GM10248 (cell line): ENCODE measurements around the gene ELOVL3.

Experiments
- CTCF ChIA-PET: fragments of 300-600 bp; sonication (Branson Sonifier 250); formaldehyde crosslinking; extraction: SDS; loops from one replicate; lab custom pipeline; 2021; ENCODE audit warnings: antibody characterized with exemption; lab: Yijun Ruan, JAX
- POLR2A ChIA-PET: fragments of 350-650 bp; sonication (Branson Sonifier 250); formaldehyde crosslinking; extraction: SDS; loops from one replicate; lab custom pipeline; 2020; ENCODE audit warnings: antibody characterized with exemption; lab: Yijun Ruan, JAX
- DNase-seq: peaks from one replicate; pipeline ENCODE4 v3.0.0; 2012; ENCODE audit errors: extremely low spot score
- TF ChIP-seq, protein P1 (sequence below): IDR thresholded peaks from 2 replicates; pipeline ENCODE4 v1.5.1; 2012; ENCODE audit warnings: mild to moderate bottlenecking, low read depth; ENCODE audit errors: extremely low read depth, missing control alignments, control extremely low read depth

The ELOVL3 gene

DNA sequence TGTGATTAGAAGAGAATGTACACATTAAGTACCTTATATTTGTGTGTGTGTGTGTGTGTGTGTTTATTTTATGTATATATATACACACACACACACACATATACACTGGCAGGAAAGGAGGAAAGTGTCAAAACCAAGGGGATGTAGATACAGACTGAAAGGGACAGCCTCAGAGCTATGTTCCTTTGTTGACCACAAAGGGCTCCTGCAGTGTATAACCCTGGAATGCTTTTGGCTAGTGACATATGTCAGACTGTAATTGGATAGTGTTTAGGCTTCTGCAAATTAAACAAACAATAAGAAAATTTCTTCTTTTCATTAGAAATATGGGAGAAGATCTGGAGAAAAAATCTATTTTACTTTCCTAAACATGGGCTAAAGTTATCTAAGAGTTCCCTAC is 35.1 kb downstream of the ELOVL3 start:
- ChIA-PET CTCF (no interaction called here), POLR2A (no interaction called here)
- no peak for DNase-seq
- TF ChIP-seq, protein P1, sequence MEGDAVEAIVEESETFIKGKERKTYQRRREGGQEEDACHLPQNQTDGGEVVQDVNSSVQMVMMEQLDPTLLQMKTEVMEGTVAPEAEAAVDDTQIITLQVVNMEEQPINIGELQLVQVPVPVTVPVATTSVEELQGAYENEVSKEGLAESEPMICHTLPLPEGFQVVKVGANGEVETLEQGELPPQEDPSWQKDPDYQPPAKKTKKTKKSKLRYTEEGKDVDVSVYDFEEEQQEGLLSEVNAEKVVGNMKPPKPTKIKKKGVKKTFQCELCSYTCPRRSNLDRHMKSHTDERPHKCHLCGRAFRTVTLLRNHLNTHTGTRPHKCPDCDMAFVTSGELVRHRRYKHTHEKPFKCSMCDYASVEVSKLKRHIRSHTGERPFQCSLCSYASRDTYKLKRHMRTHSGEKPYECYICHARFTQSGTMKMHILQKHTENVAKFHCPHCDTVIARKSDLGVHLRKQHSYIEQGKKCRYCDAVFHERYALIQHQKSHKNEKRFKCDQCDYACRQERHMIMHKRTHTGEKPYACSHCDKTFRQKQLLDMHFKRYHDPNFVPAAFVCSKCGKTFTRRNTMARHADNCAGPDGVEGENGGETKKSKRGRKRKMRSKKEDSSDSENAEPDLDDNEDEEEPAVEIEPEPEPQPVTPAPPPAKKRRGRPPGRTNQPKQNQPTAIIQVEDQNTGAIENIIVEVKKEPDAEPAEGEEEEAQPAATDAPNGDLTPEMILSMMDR, result no peak

GRCh38 chr10:102261842-102262241 is 35.7 kb downstream of the ELOVL3 start:
- CTCF ChIA-PET, result interaction anchor here (1.0 kb wide), 1 partner anchor 10 kb away, joined by 3 read pairs; no protein-coding TSS in a partner anchor
- DNase-seq, result no peak
- POLR2A ChIA-PET, result interaction anchor here (1.0 kb wide), 1 partner anchor 17 kb away, joined by 3 read pairs; the partner anchor contains the start of gene GBF1
- TF ChIP-seq, protein P1, result no peak

DNA sequence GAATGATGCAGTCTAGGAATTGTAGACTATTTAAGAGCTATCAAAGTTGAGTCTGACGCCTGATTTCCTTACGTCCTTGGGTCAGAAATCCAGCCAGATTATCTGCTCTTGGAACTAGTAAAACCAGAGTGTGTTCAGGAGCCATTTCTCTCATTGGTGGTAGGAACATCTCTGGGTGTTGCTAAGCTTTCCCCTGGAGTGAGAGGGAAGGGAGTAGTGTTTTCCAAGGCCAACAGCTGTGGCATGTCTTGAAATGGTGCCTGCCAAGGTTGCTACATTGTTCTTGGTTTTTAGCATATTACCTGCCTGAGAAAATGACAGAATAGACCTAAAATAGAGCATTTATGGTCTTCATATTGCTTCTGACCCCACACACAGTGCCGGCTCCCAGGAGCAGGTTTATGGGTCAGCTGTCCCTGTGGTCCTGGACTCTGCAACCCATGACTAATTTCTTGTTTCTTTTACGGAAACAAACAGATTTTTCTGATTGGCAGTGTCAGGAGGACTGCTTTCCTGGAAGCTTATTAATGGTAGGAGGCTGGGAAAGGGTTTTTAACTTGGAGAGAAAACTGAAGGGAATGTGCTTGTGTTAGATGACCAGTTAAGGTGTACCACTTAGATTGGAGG is 36.8 kb downstream of the ELOVL3 start:
- TF ChIP-seq, protein P1, result no peak
- no peak for DNase-seq
- CTCF ChIA-PET, result interaction anchor here (0.7 to 1.0 kb wide), 2 partner anchors 11 to 13 kb away, joined by 3 read pairs; no protein-coding TSS in a partner anchor
- POLR2A ChIA-PET, result interaction anchor here (1.0 kb wide), 1 partner anchor 18 kb away, joined by 3 read pairs; the partner anchor contains the start of gene GBF1

- ChIA-PET POLR2A (no interaction called here), CTCF (interaction anchor here (1.5 to 1.6 kb wide), 2 partner anchors 19 to 30 kb away, joined by 3 read pairs; partner anchors contain the start of gene GBF1)
- TF ChIP-seq, protein P1, result no peak
- no peak for DNase-seq
These were observed 38.3 kb downstream of the ELOVL3 start for GRCh38 chr10:102264371-102264770.

- ChIA-PET POLR2A (interaction anchor here (0.6 to 1.0 kb wide), 2 partner anchors 11 to 17 kb away, joined by 3 to 10 read pairs; no protein-coding TSS in a partner anchor), CTCF (interaction anchor here (0.7 to 4.7 kb wide), 14 partner anchors 8 to 213 kb away, joined by 3 to 32 read pairs (median 6); no protein-coding TSS in a partner anchor)
- TF ChIP-seq, protein P1, result no peak
- no peak for DNase-seq
These were observed 40.6 kb downstream of the ELOVL3 start for GRCh38 chr10:102266670-102267069.

DNA sequence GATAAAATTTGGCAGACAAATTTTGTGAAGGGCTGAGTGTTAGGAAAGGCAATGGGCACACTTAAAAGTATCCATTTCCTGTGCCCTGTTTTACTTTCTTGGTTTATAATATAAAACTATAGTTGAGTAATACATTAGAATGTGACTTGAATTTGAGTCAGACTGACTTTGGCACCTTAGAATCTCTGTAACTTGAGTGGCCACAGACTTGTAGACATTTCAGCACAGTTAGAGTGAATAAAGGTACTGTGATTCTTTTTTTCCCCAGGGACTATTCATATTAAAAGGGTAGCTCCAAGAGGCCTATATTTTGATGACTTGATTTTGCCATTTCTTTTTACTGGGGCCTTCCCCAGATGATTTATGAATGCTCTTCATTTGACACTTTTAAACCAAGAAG is 41.6 kb downstream of the ELOVL3 start:
- ChIA-PET POLR2A (no interaction called here), CTCF (interaction anchor here (0.7 to 4.7 kb wide), 11 partner anchors 10 to 126 kb away, joined by 3 to 32 read pairs (median 7); no protein-coding TSS in a partner anchor)
- TF ChIP-seq, protein P1, result no peak
- no peak for DNase-seq
